GM21786 (cell line): Measurements from ENCODE around the gene DDX51.
"Not testable (repeated sequence)": the region's sequence is repeated elsewhere in the genome, so short reads cannot be mapped to it uniquely, and the experiment has no call there.

ENCODE experiments used
- ATAC-seq: cut with Tn5 transposase; IDR thresholded peaks from one replicate; pipeline ENCODE4 v1.9.1; 2021; ENCODE audit not compliant: unreplicated experiment

DDX51 gene

GRCh38 chr12:132141976-132142678, 2.0 kb downstream of the DDX51 start:
- no peak for ATAC-seq

GRCh38 chr12:132140918-132141841, 2.9 kb downstream of the DDX51 start:
- ATAC-seq: no peak

- ATAC-seq: no peak
Measured at GRCh38 chr12:132140501-132140900, 3.6 kb downstream of the DDX51 start.

DNA sequence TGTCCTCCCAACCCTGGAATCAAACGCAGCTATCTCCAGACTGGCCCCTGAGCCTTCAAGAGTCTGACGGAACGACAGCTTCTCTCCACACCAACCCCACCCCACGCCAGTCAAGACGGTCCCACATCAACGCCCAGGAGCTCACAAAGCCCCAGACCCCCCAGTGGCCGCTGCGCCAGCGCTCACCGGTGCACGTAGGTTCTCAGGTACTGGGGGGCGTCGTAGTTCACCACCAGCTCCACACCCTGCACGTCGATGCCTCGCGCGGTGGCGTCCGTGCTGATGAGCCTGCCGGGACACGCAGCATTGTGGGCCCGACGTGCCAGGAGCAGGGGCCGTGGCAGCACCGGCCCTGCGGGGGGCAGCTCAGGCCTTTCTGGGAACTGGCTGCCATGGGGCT, 4.2 kb downstream of the DDX51 start:
- no peak for ATAC-seq

DNA sequence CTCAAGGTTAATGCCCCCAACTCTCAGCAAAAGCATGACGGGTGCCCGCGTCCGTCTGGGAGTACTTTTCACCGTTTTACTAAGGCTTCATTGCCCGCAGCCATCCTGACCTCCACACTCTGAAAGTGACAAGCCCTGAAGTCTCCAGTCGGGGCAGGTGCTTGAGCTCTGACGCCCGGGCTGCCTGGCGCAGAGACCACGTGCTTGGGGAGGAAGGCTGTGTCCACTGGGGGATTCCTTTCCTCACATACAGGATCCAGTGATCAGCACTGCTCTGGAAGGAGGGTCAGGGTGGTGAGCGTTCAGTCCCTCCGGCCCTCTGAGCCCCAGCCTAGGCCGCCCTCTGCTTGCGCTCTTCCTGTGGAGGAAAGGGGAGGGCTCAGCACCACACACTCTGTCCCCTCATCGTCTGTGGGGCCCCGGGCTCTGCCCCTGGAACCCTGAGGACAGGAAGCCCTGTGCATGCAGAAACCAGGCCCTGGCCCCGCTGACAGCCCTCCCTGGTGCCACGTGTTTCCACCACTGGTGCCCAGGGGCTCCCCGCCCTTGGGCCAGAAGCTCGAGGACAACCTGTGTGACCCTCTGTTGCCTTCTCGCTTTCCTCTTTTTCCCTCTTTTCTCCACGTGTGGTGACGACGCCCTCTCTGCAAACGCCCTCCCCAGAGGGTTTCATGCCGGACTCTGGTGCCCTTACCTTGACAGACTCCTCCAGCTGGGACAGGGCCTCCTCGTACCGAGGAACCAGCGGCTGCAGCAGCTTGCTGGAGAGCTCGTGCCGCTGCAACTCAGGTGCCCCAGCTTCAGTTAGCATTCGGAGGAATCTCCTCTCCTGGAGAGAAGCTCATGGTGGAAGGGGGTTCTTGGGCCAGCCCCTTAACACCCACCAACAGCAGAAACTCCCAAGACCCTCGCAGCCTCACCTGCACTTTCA, 4.9 kb downstream of the DDX51 start:
- no peak for ATAC-seq

GRCh38 chr12:132137483-132138125, 6.5 kb downstream of the DDX51 start:
- no peak for ATAC-seq

GRCh38 chr12:132136226-132136625, 7.9 kb downstream of the DDX51 start:
- ATAC-seq: not testable (repeated sequence)

GRCh38 chr12:132134653-132135183, 9.4 kb downstream of the DDX51 start:
- not testable (repeated sequence) for ATAC-seq

DNA sequence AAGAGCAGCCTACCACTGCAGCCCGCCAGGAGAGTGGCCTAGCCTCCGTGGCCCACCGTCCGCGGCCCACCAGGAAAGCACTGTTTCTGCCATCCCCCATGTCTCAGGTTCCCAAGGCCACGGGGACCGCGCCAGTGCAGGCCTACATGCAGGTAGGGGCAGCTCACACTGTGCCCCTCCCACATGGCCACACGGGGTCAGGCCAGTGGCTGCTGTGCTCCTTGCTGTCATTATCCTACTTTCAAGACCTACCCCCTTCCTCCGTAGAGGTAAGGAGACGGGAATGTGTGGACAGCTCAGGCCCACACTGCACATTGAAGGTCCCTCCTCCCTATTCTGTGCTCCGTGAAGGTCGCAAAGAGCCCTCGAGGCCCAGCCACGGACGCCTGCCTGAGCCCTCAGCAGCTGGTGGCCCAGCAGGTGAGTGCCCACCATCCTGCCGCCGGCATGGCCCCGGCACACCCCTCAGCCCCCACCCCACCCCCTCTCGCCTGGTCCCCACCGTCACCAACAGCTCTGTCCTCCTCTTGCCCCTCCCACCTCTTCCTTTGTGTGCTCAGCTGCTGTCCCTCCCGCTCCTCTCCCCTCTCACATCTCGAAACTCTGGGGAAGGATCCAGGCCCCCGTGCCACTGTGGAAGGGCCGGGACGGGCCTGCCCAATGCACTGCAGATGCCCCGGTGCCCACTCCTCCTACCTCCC, 10.0 kb downstream of the DDX51 start:
- no peak for ATAC-seq

DNA sequence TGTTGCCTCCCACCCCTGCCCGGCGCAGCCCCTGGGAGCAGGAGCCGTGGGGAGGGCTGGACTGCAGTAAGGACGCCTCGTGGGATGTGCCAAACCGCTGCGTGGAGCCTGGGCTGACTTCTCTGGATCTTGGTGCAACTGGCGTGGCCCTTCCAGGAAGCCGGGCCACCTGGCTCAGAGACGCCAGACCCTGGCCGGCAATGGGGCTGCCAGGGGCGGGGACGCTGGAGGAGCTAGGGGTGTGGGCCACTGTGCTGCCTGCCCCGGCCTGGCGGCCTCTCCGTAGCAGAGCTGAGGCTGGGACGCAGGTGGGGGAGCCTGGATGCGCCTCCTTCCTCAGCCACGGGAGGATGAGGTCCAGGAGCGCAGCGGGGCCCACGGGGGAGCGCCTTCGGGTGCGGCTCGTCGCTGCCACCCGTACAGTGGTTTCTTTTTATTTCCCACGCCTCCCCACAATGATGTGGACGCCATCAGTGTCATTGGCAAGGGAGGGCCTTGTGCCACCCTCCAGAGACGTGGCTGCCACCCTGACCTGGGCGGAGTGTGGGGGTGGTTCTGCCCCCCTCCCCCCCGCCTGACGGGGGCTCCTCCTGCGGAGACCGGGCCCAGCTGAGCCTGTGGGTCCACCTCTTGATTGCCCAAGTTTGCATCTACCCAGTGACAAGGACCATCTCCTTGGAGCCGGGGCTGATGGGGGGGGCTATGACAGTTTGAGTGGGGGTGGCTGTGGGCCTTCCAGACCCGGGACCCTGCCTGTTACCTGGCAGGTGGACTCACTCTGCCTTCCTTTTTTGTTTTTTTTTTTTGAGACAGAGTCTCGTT, 11.3 kb downstream of the DDX51 start:
- no peak for ATAC-seq

GRCh38 chr12:132131952-132132351, 12.2 kb downstream of the DDX51 start:
- no peak for ATAC-seq

DNA sequence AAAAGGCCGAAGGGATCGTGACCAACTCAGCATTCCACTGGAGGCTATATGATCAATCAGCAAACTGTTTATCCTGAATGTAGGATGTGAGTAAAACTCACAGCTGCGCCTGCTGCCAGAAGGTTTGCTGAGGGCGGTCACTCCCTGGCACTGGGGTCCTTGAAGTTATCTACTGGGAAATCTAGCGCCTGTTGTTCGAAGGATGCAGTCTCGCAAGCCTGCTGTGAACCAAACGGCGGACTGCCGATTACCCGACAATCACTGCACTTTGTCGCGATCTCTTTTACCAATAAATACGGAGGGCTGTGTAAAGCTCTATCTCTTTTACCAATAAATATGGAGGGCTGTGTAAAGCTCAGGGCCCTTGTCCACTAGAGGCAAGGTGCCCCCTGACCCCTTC, 12.9 kb downstream of the DDX51 start:
- ATAC-seq: no peak

GRCh38 chr12:132130690-132131089, 13.4 kb downstream of the DDX51 start:
- no peak for ATAC-seq

- no peak for ATAC-seq
Measured at GRCh38 chr12:132129007-132129406, 15.1 kb downstream of the DDX51 start.

- no peak for ATAC-seq
Measured at GRCh38 chr12:132127041-132127440, 17.1 kb downstream of the DDX51 start.

DNA sequence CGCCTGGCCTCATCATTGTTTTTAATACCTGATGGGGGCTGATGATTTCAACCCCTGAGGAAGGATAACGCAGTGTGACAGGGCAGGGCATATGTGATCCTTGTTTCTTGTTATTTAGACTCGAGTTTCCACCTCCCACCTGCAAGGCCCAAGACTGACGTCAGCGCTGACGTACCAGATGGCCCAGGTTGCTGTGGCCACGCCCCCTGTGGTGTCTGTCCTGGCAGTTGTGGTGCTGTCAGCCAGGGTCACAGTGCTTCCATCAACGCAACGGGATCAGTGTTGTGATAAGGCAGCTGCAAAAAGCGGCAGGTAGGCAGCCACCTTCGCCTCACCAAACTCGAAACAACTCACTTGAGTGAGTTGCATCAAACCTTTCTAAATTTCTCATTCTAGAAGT, 18.4 kb downstream of the DDX51 start:
- ATAC-seq: no peak

DNA sequence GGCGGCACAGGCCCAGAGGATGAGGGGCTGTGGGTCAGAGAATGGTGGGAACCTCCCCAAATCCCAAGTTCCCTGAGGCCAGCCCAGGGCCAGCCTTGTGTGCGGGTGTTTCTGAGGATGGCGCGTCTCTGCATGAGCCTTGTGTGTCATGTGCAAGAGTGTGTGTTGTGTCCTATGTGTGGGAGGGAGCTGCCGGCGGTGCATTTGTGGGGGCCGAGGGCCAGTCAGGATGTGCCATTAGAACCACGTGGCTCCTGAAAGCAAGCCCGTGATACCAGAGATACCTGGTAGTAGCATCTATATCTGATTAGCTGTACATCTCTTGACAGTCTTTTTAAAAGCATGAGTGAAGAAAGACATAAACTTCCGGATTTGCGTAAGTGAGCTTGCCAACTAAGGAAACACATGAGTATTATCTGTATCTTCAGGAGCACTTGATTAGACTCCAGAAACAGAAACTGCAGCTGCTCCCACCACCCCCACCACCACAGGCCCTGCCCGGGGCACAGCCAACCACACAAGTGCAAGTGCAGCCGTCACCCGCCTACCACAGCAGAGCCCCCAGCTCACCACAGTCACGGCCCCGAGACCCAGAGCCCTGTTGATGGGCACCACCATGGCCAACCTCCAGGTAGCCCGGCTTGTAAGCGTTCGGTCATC, 19.2 kb downstream of the DDX51 start:
- ATAC-seq: no peak

DNA sequence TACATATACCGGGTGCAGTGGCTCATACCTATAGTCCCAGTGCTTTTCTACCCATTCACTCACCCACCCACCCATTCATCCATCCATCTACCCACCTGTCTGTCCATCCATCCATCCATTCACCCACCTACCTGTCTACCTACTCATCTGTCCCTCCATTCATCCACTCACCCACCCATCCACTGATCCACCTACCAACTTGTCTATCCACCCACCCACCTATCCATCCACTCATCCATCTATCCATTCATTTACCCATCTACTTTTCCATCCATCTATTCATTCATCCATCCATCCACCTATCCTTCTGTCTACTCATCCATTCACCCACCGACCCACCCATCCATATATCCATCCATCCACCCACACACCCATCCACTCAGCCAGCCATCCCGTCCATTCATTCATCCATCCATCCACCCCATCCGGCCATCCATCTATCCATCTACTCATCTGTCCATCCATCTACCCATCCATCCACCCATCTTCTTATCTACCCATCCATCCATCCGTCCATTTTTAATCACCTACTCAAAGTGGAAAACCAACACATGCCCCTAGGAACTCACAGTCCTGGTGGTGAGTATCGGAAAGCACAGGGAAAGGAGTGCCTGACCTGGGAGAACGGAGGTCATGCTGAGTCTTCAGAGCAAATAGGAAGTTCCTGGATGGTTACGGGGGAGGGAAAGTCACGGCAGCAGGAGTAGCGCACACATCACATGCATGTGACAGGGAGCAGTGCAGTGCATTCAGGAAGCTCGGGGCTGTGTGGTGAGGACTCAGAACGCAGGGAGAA, 20.0 kb downstream of the DDX51 start:
- ATAC-seq: no peak
